Stimulated activated CD8-positive, alpha-beta memory T cell treated with anti-CD3 and anti-CD28 coated beads, Interleukin-4, amount 100 ng/mL, for 48 hours (primary cell): Measurements from ENCODE around the gene PYGM.
A peak's percentile ranks its signal among the peaks of the same experiment; 100 is the strongest.

Experiments
- DNase-seq: peaks from one replicate; pipeline ENCODE4 v3.0.0-alpha.2; 2020

The PYGM gene

DNA sequence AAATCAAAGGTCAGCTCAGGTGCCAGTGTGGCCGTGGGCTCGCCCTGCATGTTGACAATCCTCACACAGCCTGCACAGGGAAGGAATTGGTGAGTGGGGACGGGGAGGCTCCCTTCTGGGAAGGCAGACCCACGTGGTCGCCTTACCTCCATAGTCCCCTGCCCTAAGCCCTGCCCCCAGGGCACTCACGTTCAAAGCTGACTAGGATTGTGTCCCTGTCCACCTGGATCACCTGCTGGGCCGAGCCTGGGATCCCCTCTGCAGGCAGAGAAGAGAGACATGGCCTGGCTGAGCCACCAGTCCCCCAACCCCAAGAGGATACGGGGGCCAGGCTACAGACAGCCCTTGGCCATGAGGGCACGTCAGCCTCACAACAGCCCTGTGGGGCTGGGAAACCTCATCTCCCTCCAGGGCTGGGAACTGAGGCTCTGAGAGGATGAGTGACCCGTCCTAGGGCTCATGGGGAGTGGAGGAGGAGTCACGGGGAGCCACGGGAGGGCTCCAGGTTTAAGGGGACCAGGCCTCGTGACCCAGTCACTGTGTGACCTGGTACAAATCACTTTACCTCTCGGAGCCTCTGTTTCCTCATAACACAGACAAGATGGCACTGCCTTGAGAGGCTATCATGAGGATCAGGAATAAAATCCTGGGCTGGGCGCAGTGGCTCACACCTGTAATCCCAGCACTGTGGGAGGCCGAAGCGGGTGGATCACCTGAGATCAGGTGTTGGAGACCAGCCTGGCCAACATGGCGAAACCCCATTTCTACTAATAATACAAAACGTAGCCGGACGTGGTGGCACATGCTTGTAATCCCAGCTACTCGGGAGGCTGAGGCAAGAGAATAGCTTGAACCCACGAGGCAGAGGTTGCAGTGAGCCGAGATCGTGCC lies 30.7 kb upstream of the PYGM start:
- DNase-seq, result no peak

DNA sequence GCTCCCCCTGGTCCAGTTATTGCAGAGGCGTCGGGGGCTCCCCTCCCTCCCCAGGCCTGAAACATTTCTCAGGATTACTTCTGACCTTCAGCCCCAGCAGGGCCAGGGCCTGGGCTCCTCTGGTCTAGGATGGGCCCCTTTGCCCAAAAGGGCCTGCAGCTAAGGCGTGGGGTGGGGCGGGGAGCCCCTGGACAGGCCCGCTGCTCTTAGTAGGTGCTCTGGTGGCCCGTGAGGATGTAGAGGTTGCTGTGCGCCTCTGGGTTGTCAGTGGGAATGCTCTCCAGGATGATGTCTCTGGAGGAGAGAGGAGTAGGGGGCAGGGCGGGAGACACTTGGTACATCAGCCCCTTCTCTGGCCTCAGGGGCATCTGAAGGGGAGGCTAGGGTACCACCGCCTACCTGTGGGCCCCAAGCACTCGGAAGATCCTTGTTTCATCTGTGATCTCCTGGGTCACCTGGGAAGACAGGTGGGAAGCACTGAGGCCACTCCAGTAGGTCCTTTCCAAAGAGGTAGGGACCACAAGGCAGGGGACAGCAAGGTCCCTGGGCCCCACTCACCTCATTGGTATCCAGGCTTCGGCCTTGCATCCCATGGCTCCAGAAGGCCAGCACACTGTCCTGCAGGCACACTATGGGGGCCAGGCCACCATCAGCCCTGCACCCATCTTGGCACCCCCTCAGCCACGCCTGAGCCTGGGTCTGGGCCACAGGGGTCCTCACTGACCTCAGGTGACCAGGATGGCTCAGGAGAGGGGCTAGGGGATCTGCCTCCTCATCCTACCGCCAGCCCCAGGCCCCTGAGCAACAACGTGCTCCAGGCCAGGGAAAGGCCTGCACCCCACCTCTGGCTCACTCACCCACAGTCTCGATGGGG lies 29.8 kb upstream of the PYGM start:
- no peak for DNase-seq

DNA sequence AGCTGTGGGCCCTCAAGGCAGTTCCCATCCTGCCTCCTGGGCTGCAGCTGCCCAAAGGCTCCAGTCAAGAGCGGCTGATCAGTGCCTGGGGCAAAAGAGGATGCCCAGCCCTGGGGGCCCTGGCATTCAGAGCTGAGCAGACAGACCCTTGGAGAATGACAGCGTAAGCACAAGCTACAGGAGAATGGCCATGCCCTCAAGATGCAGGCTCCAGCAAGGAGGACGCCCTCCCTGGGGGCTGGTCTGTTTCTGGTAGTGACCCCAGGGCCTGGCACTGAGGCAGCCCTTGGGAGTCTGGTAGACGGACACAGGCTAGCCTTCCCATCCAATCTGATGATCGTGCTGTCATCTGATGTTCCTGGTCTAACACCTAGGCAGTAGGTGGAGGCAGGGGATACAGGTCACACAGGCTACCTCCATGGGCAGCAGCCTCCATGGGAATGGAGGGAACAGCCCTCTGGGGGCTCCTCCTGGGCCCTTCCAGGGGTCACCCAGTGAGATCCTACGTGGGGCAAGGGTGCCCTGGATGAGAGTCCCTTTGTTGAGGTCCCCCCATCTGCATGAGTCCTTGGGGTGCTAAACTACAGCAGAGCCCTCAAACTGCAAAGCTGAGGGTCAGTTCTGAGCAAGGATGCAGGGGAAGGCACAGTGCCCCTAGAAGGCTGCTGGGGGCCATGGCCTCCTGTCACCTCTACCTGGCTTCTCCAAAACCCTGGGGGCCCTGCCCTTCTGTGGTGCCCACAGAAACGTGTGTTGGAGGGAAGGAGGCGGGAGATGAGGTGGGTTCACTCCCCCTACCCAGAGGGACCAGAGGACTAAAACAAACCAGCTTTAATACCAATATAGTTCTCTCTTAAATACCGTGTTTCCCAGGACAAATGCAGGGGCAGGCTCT lies 28.8 kb upstream of the PYGM start:
- DNase-seq, result no peak

DNA sequence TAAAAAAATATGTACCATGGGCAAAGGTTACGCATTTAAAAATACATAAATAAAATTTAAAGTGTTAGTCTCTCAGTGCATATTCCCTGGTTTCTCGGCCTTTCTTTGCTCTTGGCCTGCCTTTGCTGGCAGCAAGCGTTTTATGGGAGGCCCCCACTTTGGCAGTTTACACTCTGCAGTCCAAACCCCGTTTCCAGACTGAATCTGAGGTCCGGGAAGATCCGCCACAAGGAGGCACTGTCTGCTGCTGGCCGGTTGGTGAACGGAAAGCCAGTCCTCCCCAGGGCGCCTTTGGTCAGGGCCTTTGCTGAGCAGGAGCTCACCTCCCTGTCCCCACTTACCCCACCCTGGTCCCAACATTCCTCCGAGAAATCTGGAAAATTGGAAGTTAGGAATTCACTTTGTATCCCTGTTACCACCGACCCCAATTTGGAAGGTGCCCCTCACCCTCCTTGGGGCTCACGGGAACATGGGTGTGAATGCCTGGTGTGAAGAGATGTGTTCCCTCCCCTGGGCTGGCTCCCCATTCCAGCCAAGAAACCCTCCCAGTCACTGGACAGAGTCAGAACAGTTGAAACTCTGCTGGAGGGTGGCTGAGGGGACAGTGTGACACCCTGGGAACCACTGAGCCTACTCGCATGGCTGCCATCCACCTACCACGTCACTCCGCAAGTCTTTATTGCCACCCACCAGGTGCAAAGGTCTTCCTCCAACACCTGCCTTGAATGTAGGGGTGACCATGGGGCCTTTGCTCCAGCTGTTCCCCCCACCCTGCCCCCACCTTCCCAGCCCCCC lies 27.9 kb upstream of the PYGM start:
- DNase-seq, result peak; percentile 77

DNA sequence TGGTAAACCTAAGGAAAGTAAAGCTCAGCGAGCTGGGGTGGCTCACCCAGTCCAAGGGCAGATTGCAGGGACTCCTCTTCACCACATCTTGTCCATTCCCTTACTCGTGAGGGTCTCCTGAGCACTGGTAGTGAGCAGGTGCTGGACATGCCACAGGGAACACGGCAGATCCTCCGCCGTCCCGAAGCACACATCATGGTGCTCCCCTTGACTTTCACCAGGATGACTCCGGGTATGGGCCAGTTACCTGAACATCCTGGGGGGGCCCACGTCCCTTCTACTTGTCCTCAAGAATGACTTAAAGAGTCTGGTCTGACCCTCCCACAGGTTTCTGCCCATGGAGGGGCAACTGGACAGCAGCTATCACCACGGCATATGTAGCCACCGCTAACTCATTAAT lies 26.5 kb upstream of the PYGM start:
- DNase-seq, result no peak

- no peak for DNase-seq
Measured at GRCh38 chr11:64784813-64785581, 25.2 kb upstream of the PYGM start.

DNA sequence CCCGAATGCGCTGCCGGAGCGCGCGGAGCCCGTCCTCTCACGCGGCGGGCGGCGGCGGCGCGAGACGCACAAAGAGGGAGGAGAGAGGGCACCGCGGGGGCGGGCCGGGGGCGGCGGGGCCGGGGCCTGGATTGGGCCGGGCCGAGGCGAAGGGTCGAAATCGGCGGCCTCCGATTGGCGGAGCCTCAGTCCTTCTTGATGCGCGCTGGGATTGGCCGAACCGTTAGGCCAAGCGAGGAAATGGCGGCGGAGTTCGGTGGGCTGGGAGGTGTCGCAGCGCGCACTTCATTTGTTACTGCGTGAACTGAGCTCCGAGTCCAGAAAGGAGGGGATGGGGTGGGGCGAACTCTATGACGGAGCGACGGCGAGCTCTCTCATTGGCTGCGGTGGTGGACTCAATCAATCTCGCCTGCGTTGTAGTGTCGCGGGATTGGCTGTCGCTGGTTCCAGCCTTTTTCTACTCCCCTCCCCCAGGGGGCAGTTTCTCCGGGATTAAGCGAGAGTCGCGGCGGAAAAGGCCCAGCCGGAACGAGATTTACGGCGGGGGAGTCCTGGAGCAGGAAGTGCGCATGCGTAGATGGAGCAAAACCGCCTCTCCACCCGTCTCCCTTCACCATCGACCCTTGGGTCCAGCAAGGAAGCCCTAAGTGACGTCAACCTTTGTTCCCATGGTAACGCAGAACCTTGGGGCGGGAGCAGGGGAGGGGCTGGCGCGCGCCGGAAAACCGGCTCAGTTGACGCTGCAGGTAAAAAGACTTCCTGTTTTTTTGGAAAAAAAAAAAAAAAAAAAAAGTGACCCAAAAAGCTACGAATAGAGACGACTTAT lies 18.9 kb upstream of the PYGM start, which contains the start of gene SF1:
Gene SF1, minus strand, starts transcription at position 70 of the 826 bp plus-strand sequence. CDS start 150 bp downstream, outside the sequence.
- peak; percentile 98 for DNase-seq

GRCh38 chr11:64778223-64778472 lies 18.4 kb upstream of the PYGM start:
- DNase-seq, result no peak

- peak; percentile 86 for DNase-seq
Measured at GRCh38 chr11:64777449-64778222, 17.9 kb upstream of the PYGM start.

GRCh38 chr11:64776875-64777274 lies 17.1 kb upstream of the PYGM start:
- no peak for DNase-seq

- no peak for DNase-seq
Measured at GRCh38 chr11:64776425-64776824, 16.7 kb upstream of the PYGM start.

DNA sequence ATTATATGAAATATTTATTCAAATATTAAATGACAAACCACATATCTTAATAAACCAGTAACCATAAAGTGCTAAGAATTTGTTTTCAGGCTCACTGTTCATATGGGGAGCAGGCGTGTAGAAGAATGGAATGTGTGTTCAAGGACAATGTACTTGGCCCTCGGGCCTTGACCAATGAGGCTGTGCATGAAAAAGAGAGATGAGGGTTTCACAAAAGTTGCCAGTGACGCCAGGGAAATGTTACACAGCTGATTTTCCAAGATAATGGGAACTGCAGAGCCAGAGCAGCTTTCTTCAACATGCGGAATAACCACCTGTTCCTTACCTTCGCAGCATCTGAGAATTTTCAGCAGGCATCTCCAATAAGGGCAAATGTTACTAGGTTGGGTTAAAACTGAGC lies 14.4 kb upstream of the PYGM start:
- DNase-seq, result no peak

DNA sequence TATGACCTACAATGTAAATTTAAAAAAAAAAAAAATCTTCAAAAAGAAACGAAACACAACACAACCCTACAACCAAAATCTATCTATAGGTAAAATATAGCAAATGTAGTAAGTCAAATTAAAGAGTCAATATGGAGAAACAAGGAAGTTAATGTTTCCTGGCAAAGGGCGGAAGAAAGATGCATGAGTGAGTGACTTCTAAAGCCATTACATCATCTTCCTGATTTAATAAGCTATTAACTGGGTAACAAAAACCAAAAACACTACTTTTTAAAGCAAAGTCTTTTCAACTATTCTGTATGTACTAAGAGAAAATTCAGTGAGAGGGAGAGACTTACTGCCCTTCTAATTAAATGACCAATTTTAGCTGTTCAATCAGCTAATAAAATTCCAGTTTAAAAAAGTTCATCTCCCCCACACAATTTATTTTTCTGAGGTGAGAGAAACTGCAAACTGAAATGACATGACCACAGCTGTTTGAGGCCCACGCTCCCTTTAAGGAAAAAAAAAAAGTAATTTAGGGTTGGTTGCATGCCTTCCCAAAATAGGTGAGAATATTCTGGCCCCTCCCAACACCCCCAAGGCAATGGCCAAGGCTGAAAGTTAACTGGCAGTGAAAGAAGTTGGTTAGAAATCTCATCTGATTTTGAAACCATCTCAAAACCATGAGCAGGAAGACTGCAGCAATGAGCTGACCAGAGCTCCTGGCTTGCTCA lies 12.7 kb upstream of the PYGM start:
- no peak for DNase-seq

DNA sequence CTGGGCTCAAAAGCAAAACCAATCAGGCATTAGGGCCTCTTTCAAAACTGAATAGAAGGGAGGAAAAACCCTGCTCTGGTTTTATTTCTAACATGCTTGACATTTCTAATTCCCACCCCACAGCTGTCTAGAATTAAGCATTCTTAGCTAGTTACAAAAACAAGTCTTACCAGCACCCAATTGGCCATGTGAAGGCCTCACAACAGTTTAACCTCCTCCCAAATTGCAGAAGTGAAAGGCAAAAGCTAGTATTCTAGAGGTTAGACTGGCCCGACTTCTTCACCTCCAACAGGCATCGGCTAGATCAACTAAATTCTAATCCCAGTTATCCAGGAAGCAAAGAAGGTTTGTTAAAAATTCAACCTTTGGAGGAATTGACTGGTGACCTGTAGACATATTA lies 12.1 kb upstream of the PYGM start:
- DNase-seq, result no peak

DNA sequence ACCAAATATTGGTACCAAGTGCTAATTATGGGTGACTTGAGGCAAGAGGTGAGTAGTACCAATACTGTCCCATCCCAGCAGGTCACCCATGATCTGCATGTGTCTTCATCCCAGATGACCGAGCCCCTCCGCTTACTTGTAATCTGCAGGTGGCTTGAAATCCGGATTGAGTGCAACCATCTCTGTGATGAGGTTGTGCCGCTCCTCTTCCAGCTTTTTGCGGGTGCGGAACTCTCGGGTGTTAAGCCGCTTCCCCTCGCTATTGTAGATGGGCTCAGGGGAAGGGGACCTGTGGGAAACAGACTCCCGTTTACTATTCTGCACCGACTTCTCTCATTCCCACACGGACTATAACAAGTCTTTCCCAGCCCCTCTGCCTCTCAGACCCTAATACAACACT lies 10.3 kb upstream of the PYGM start:
- DNase-seq, result no peak

- no peak for DNase-seq
Measured at GRCh38 chr11:64769283-64769682, 9.5 kb upstream of the PYGM start.

DNA sequence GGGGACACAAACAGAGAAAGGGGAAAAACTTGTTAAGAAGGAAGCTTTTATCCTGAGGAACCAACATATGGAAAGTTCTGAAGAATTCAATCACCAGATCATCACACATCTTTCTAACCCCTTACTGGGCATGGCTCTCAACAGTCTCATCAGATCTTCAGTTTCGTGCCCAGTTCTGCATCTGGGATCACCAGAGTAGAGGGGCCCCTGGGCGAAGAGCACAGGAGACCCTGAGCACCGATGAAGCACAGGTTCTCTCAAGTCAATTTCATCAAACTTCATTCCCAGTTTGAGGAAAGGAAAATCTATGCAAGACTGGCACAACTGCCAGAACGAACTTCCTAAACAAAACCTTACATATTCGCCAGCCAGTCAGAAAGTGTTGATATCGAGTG lies 8.5 kb upstream of the PYGM start:
- DNase-seq, result no peak

GRCh38 chr11:64767344-64768299 lies 7.8 kb upstream of the PYGM start:
- peak; percentile 94 for DNase-seq
